Measurements from ENCODE around the gene CAMK1D. TPM values are rescaled to one million over a fixed set of nuclear protein-coding genes. Genes with fewer than 3 reads are reported as not detected.

CAMK1D gene
- total and polyA plus RNA-seq, 2 experiments from 2014 or later, result 4.6 to 7.2 TPM

GRCh38 chr10:12521423-12521822 lies 172.1 kb downstream of the CAMK1D start (continued):
- TF ChIP-seq JUNB (IDR thresholded peaks at IDR 0.05; ENCODE audit: unreplicated experiment) (no peak), ZNF331 (CRISPR knock-in tag; IDR thresholded peaks at IDR 0.05; ENCODE audit: low read depth) (no peak), CREB1 (CRISPR knock-in tag; IDR thresholded peaks at IDR 0.05; ENCODE audit: low read depth) (no peak)

DNA sequence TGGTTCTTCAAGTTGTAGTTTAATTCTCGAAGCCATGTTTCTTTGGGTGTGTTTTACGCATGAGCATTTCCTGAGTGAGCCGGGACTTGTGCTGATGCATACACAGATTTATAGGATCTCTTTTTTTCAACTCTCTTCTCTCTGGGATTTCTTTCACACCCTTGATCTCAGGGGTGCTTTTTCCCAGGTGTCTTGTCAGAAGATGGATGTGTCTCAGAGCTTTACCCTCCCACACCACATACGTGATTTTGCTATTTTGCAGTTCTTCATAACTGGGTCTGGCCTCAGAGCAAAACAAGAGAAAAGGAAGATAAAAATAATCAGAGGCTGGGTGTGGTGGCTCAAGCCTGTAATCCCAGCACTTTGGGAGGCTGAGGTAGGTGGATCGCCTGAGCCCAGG lies 177.0 kb downstream of the CAMK1D start:
- no peaks in the 10 kb centered on the region for H3F3A ChIP-seq (replicated peaks; ENCODE audit: low read depth)
- no peak overlapping the region for H3K4me3 ChIP-seq
- ATAC-seq (no peak), DNase-seq (ENCODE audit: low spot score) (no peak)
- no peaks in the 10 kb centered on the region for H3K4me1 ChIP-seq (ENCODE audit: insufficient read depth)
- no peaks in the 10 kb centered on the region for H4K20me1 ChIP-seq (replicated peaks; ENCODE audit: insufficient read depth)
- H3K4me2 ChIP-seq, result no peak overlapping the region
- no peak overlapping the region for H2AFZ ChIP-seq
- H3K27me3 Mint-ChIP-seq (ENCODE audit: insufficient read depth, low read depth, poor library complexity), result no peaks in the 10 kb centered on the region
- H3K9me2 ChIP-seq (ENCODE audit: insufficient read depth), result no peaks in the 10 kb centered on the region; the same call in 1 of the 2 replicates
- H3K27ac Mint-ChIP-seq, result no peak overlapping the region
- peaks cover 41% of the 10 kb centered on the region for H3K9me3 Mint-ChIP-seq
- no peak overlapping the region for H3K27ac ChIP-seq (ENCODE audit: low read depth)
- H3K36me3 Mint-ChIP-seq (ENCODE audit: low read depth), result peaks cover 15% of the 10 kb centered on the region
- no peaks in the 10 kb centered on the region for H3K27me3 ChIP-seq (ENCODE audit: insufficient read depth)
- no peak overlapping the region for H3K4me3 Mint-ChIP-seq
- no peaks in the 10 kb centered on the region for H3K4me1 Mint-ChIP-seq
- TF ChIP-seq EZH2 (IDR thresholded peaks at IDR 0.05; ENCODE audit: low read depth, unreplicated experiment) (no peak), EZH2phosphoT487 (IDR thresholded peaks at IDR 0.05; ENCODE audit: unreplicated experiment) (no peak), JUNB (IDR thresholded peaks at IDR 0.05; ENCODE audit: unreplicated experiment) (no peak), CREB1 (CRISPR knock-in tag; IDR thresholded peaks at IDR 0.05; ENCODE audit: low read depth) (no peak), ZNF331 (CRISPR knock-in tag; IDR thresholded peaks at IDR 0.05; ENCODE audit: low read depth) (no peak), ZNF114 (CRISPR knock-in tag; IDR thresholded peaks at IDR 0.05) (no peak), POLR2AphosphoS5 (IDR thresholded peaks at IDR 0.05; ENCODE audit: low read depth) (no peak), ZNF462 (CRISPR knock-in tag; IDR thresholded peaks at IDR 0.05) (no peak), STAT1 (IDR thresholded peaks at IDR 0.05; ENCODE audit: unreplicated experiment) (no peak), NANOG (IDR thresholded peaks at IDR 0.05; ENCODE audit: borderline replicate concordance) (no peak), ETS1 (IDR thresholded peaks at IDR 0.05) (no peak)
- TF ChIP-seq, protein P1, sequence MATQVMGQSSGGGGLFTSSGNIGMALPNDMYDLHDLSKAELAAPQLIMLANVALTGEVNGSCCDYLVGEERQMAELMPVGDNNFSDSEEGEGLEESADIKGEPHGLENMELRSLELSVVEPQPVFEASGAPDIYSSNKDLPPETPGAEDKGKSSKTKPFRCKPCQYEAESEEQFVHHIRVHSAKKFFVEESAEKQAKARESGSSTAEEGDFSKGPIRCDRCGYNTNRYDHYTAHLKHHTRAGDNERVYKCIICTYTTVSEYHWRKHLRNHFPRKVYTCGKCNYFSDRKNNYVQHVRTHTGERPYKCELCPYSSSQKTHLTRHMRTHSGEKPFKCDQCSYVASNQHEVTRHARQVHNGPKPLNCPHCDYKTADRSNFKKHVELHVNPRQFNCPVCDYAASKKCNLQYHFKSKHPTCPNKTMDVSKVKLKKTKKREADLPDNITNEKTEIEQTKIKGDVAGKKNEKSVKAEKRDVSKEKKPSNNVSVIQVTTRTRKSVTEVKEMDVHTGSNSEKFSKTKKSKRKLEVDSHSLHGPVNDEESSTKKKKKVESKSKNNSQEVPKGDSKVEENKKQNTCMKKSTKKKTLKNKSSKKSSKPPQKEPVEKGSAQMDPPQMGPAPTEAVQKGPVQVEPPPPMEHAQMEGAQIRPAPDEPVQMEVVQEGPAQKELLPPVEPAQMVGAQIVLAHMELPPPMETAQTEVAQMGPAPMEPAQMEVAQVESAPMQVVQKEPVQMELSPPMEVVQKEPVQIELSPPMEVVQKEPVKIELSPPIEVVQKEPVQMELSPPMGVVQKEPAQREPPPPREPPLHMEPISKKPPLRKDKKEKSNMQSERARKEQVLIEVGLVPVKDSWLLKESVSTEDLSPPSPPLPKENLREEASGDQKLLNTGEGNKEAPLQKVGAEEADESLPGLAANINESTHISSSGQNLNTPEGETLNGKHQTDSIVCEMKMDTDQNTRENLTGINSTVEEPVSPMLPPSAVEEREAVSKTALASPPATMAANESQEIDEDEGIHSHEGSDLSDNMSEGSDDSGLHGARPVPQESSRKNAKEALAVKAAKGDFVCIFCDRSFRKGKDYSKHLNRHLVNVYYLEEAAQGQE (IDR thresholded peaks at IDR 0.05; ENCODE audit: unreplicated experiment), result no peak
- TF ChIP-seq, protein P2, sequence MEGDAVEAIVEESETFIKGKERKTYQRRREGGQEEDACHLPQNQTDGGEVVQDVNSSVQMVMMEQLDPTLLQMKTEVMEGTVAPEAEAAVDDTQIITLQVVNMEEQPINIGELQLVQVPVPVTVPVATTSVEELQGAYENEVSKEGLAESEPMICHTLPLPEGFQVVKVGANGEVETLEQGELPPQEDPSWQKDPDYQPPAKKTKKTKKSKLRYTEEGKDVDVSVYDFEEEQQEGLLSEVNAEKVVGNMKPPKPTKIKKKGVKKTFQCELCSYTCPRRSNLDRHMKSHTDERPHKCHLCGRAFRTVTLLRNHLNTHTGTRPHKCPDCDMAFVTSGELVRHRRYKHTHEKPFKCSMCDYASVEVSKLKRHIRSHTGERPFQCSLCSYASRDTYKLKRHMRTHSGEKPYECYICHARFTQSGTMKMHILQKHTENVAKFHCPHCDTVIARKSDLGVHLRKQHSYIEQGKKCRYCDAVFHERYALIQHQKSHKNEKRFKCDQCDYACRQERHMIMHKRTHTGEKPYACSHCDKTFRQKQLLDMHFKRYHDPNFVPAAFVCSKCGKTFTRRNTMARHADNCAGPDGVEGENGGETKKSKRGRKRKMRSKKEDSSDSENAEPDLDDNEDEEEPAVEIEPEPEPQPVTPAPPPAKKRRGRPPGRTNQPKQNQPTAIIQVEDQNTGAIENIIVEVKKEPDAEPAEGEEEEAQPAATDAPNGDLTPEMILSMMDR (conservative IDR thresholded peaks at IDR 0.05; ENCODE audit: low read depth in 2 of 2), result no peak
- no peaks in the 10 kb centered on the region for H3K79me2 ChIP-seq (replicated peaks; ENCODE audit: insufficient read depth)
- no peaks in the 10 kb centered on the region; the same call in 1 of the 2 replicates for H3K36me3 ChIP-seq (ENCODE audit: insufficient read depth)
